Heart left ventricle (tissue), 13 donors: Measurements from ENCODE around the gene CALU.

Experiments
- POLR2A ChIP-seq, 2 donors: fragments of 450-650 bp; IDR thresholded peaks; one replicate each; pipeline ENCODE4 v1.6.1; 2017; ENCODE audit warnings: antibody characterized with exemption in 2 of 2, mild to moderate bottlenecking in 2 of 2, moderate library complexity in 2 of 2
- TF ChIP-seq, protein P1 (sequence below), 12 donors: fragments of 200-600 bp; sonication (generic) in 4 of 12; IDR thresholded peaks; one replicate each; pipeline versions ENCODE4 v1.5.0 to v1.8.0; 2018 to 2022; ENCODE audit warnings: antibody characterized with exemption in 12 of 12, mild to moderate bottlenecking in 5 of 12
- donor health status: ischemic (EF 13 %, LVEDD 7.1; RV severe dilation, severe dysfunction).
- donor health status: DM: no; HTN: yes; CAD: no.
- donor health status: DM: no; HTN: no; CAD: no.
- donor health status: ischemic (EF 25% LVEDD 6.9; RV normal size, moderate dysfunction).
- donor health status: ischemic (EF 25% LVEDD 5.7; RV mildly dilated, moderate dysfunction).
- donor health status: ischemic (EF 35%, LVEDD 5.7; RV mildly dilated, moderate dysfunction).
- donor health status: nonischemic (EF 11% LVEDD 7.7; RV severe dilation, severe dysfunction).
- donor health status: DM: yes; HTN: yes; CAD: no.
- donor health status: PGD.
- donor health status: ischemic (EF 29% LVEDD 5.4; RV normal size, mild dysfunction).
- donor health status: nonischemic (EF 23%, LVEDD 6.1; RV moderate dilation, normal function).

DNA sequence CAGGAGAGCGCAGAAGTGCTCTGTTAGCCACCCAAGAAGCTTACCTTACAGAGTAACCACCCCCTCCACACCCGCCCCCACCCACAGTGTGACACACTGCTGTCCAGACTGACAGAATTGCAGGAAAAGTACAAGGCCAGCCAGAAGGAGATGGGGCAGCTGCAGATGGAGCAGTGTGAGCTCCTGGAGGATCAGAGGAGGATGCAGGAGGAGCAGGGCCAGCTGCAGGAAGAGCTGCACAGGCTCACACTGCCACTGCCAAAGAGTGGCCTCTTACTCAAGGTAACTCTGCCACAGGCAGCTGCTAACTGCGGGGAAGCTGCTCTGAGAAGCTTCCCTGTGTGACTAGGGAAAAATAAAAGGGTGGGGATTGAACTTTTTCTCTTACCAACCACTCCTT, 70.2 kb downstream of the CALU start:
- TF ChIP-seq, protein P1, sequence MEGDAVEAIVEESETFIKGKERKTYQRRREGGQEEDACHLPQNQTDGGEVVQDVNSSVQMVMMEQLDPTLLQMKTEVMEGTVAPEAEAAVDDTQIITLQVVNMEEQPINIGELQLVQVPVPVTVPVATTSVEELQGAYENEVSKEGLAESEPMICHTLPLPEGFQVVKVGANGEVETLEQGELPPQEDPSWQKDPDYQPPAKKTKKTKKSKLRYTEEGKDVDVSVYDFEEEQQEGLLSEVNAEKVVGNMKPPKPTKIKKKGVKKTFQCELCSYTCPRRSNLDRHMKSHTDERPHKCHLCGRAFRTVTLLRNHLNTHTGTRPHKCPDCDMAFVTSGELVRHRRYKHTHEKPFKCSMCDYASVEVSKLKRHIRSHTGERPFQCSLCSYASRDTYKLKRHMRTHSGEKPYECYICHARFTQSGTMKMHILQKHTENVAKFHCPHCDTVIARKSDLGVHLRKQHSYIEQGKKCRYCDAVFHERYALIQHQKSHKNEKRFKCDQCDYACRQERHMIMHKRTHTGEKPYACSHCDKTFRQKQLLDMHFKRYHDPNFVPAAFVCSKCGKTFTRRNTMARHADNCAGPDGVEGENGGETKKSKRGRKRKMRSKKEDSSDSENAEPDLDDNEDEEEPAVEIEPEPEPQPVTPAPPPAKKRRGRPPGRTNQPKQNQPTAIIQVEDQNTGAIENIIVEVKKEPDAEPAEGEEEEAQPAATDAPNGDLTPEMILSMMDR (IDR thresholded peaks at IDR 0.05) = no peak
- no peak for TF ChIP-seq POLR2A (IDR thresholded peaks at IDR 0.05)
